ENCODE results near the gene AGO1. TPM values are rescaled to one million over a fixed set of nuclear protein-coding genes. Genes with fewer than 3 reads are reported as not detected.

Gene AGO1
- total RNA-seq, 1 experiment from 2014 or later, result 36.2 TPM

GRCh38 chr1:35834218-35834617, 48.8 kb upstream of the AGO1 start (continued):
- TF ChIP-seq, protein P1, sequence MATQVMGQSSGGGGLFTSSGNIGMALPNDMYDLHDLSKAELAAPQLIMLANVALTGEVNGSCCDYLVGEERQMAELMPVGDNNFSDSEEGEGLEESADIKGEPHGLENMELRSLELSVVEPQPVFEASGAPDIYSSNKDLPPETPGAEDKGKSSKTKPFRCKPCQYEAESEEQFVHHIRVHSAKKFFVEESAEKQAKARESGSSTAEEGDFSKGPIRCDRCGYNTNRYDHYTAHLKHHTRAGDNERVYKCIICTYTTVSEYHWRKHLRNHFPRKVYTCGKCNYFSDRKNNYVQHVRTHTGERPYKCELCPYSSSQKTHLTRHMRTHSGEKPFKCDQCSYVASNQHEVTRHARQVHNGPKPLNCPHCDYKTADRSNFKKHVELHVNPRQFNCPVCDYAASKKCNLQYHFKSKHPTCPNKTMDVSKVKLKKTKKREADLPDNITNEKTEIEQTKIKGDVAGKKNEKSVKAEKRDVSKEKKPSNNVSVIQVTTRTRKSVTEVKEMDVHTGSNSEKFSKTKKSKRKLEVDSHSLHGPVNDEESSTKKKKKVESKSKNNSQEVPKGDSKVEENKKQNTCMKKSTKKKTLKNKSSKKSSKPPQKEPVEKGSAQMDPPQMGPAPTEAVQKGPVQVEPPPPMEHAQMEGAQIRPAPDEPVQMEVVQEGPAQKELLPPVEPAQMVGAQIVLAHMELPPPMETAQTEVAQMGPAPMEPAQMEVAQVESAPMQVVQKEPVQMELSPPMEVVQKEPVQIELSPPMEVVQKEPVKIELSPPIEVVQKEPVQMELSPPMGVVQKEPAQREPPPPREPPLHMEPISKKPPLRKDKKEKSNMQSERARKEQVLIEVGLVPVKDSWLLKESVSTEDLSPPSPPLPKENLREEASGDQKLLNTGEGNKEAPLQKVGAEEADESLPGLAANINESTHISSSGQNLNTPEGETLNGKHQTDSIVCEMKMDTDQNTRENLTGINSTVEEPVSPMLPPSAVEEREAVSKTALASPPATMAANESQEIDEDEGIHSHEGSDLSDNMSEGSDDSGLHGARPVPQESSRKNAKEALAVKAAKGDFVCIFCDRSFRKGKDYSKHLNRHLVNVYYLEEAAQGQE (IDR thresholded peaks at IDR 0.05; ENCODE audit: low read depth), result no peak
- TF ChIP-seq TCF7L2 (IDR thresholded peaks at IDR 0.05; ENCODE audit: borderline replicate concordance, extremely low read depth, insufficient read depth, insufficient read length) (no peak), EGR1 (IDR thresholded peaks at IDR 0.05; ENCODE audit: low read depth) (no peak), MAX (IDR thresholded peaks at IDR 0.05) (no peak)

GRCh38 chr1:35835398-35835797, 47.6 kb upstream of the AGO1 start:
- ChIA-PET CTCF (no interaction called here), RAD21 (ENCODE audit: low non-redundant PET in 1 of 2, low total read pairs in 2 of 2, uncharacterized antibody in 2 of 2, unreplicated experiment in 2 of 2) (no interaction called here), POLR2A (no interaction called here)
- no TSS peak for BruUV-seq (replicated peaks)
- no peaks in the 10 kb centered on the region for H3K27me3 ChIP-seq (ENCODE audit: insufficient read depth, low read length)
- H3K36me3 ChIP-seq (ENCODE audit: control insufficient read depth in 1 of 2, insufficient read depth in 2 of 2, low read length in 2 of 2), result 0 out of 4 replicates have a peak, but pooled peaks cover 0 to 3% of the 10 kb centered on the region in 2 experiments
- H3K4me3 ChIP-seq (replicated peaks in 1 of 2; ENCODE audit: low read depth in 1 of 2, low read length in 2 of 2), result no peak overlapping the region
- intact Hi-C loops (cut with micrococcal nuclease), result no loop called here
- DNase-seq (ENCODE audit: low read depth, low spot score), result no peak
- no peak overlapping the region for H3K27ac ChIP-seq (ENCODE audit: low read depth, low read length)
- H3K79me2 ChIP-seq (ENCODE audit: insufficient read depth, low read length), result no peaks in the 10 kb centered on the region
- H3K9me2 ChIP-seq (ENCODE audit: insufficient read depth), result no peaks in the 10 kb centered on the region
- H3K4me1 ChIP-seq (ENCODE audit: control insufficient read depth in 1 of 2, insufficient read depth in 2 of 2, low read length in 2 of 2), result no peaks in the 10 kb centered on the region
- H3K9ac ChIP-seq (ENCODE audit: low read length), result no peak overlapping the region
- ATAC-seq, result no peak
- no peak overlapping the region for H2AFZ ChIP-seq (ENCODE audit: low read depth, low read length, poor library complexity, severe bottlenecking)
- no peaks in the 10 kb centered on the region for H3K9me3 ChIP-seq (ENCODE audit: control insufficient read depth in 1 of 2, insufficient read depth in 1 of 2, low read depth in 1 of 2, low read length in 2 of 2)
- H4K20me1 ChIP-seq (ENCODE audit: insufficient read depth), result no peaks in the 10 kb centered on the region
- no peak overlapping the region for H3K4me2 ChIP-seq (ENCODE audit: low read length)
- no peak for TF ChIP-seq TCF7L2 (IDR thresholded peaks at IDR 0.05; ENCODE audit: borderline replicate concordance, extremely low read depth, insufficient read depth, insufficient read length)
- TF ChIP-seq POLR2A (IDR thresholded peaks at IDR 0.05; ENCODE audit: borderline replicate concordance, extremely low read depth, insufficient read depth, insufficient read length), result no peak
- no peak for TF ChIP-seq SIN3A (IDR thresholded peaks at IDR 0.05; ENCODE audit: low read depth)
- no peak for TF ChIP-seq JUND (IDR thresholded peaks at IDR 0.05)
- TF ChIP-seq, protein P1 (IDR thresholded peaks at IDR 0.05; ENCODE audit: low read depth), result no peak
- no peak for TF ChIP-seq ZFX (IDR thresholded peaks at IDR 0.05)
- no peak for TF ChIP-seq ELF1 (IDR thresholded peaks at IDR 0.05; ENCODE audit: borderline replicate concordance, low read depth)
- no peak for TF ChIP-seq YY1 (IDR thresholded peaks at IDR 0.05; ENCODE audit: extremely low read depth, insufficient replicate concordance, low read depth, low read length)
- TF ChIP-seq CEBPB (IDR thresholded peaks at IDR 0.05; ENCODE audit: low read depth), result no peak
- TF ChIP-seq CBX3 (IDR thresholded peaks at IDR 0.05; ENCODE audit: low read depth), result no peak
- no peak for TF ChIP-seq ZNF274 (IDR thresholded peaks at IDR 0.05; ENCODE audit: low read depth, low read length)
- TF ChIP-seq CTCF (IDR thresholded peaks at IDR 0.05 in 2 of 3, conservative IDR thresholded peaks at IDR 0.05 in 1 of 3; ENCODE audit: borderline replicate concordance in 1 of 3, insufficient read depth in 1 of 3, low read depth in 2 of 3, low read length in 2 of 3), result no peak
- no peak for TF ChIP-seq EGR1 (IDR thresholded peaks at IDR 0.05; ENCODE audit: low read depth)
- no peak for TF ChIP-seq RAD21 (IDR thresholded peaks at IDR 0.05; ENCODE audit: low read depth)
- TF ChIP-seq ATF3 (IDR thresholded peaks at IDR 0.05), result no peak

Measured in HCT116 (cell line).